Right hindlimb (tissue), 1 donor: ENCODE data around the gene KIRREL3.

Experiments
- DNase-seq: peaks from one replicate; pipeline ENCODE4 v3.0.0-alpha.2; 2018

The KIRREL3 gene

GRCh38 chr11:126457817-126458216 is 542.8 kb downstream of the KIRREL3 start:
- DNase-seq: no peak

GRCh38 chr11:126456783-126457542 is 543.6 kb downstream of the KIRREL3 start:
- DNase-seq: no peak

- DNase-seq: no peak
These were observed 544.5 kb downstream of the KIRREL3 start for GRCh38 chr11:126456089-126456488.

- peak; percentile 85 for DNase-seq
These were observed 548.1 kb downstream of the KIRREL3 start for GRCh38 chr11:126452241-126453101.

- no peak for DNase-seq
These were observed 549.3 kb downstream of the KIRREL3 start for GRCh38 chr11:126451211-126451802.

GRCh38 chr11:126450806-126451205 is 549.8 kb downstream of the KIRREL3 start:
- DNase-seq: no peak

GRCh38 chr11:126450198-126450597 is 550.4 kb downstream of the KIRREL3 start:
- DNase-seq: no peak

- no peak for DNase-seq
These were observed 554.0 kb downstream of the KIRREL3 start for GRCh38 chr11:126446581-126446980.

GRCh38 chr11:126444072-126444471 is 556.5 kb downstream of the KIRREL3 start:
- no peak for DNase-seq

- no peak for DNase-seq
These were observed 557.5 kb downstream of the KIRREL3 start for GRCh38 chr11:126443120-126443519.

- peak; percentile 88 for DNase-seq
These were observed 559.6 kb downstream of the KIRREL3 start for GRCh38 chr11:126440792-126441514.

GRCh38 chr11:126440276-126440675 is 560.3 kb downstream of the KIRREL3 start:
- no peak for DNase-seq

- DNase-seq: no peak
These were observed 561.9 kb downstream of the KIRREL3 start for GRCh38 chr11:126438691-126439090.

GRCh38 chr11:126438272-126438671 is 562.3 kb downstream of the KIRREL3 start:
- DNase-seq: no peak

- DNase-seq: no peak
These were observed 562.8 kb downstream of the KIRREL3 start for GRCh38 chr11:126437731-126438130.

GRCh38 chr11:126436209-126436755 is 564.3 kb downstream of the KIRREL3 start:
- no peak for DNase-seq

GRCh38 chr11:126434950-126435335 is 565.6 kb downstream of the KIRREL3 start:
- DNase-seq: no peak

GRCh38 chr11:126433989-126434949 is 566.3 kb downstream of the KIRREL3 start:
- DNase-seq: no peak

GRCh38 chr11:126433244-126433846 is 567.2 kb downstream of the KIRREL3 start:
- no peak for DNase-seq

- no peak for DNase-seq
These were observed 568.0 kb downstream of the KIRREL3 start for GRCh38 chr11:126432525-126432924.

GRCh38 chr11:126432065-126432461 is 568.5 kb downstream of the KIRREL3 start:
- DNase-seq: no peak
